Astrocyte of the cerebellum (primary cell): ENCODE results near the gene VPS35.

Source experiments
- DNase-seq: peaks from one replicate; pipeline ENCODE4 v3.0.0-alpha.2; 2011; ENCODE audit warnings: low read depth
- H3K4me3 ChIP-seq: 2 replicates; pipeline ENCODE4 v1.5.1; 2011; ENCODE audit warnings: mild to moderate bottlenecking, low read depth, low read length, moderate library complexity
- CTCF ChIP-seq: IDR thresholded peaks from 2 replicates; pipeline ENCODE4 v1.5.1; 2012; ENCODE audit warnings: low read length, low read depth, moderate library complexity, mild to moderate bottlenecking; ENCODE audit errors: missing control alignments
- in situ Hi-C: cut with HindIII; loops from 2 replicates; pipeline ENCODE4 v1.10.0; 2017; ENCODE audit warnings: low sequenced_read_pairs

Gene VPS35

GRCh38 chr16:46730801-46731690 lies 42.1 kb upstream of the VPS35 start:
- no peak overlapping the region for H3K4me3 ChIP-seq
- in situ Hi-C loops, result no loop called here
- no peak for DNase-seq
- TF ChIP-seq CTCF, result no peak

DNA sequence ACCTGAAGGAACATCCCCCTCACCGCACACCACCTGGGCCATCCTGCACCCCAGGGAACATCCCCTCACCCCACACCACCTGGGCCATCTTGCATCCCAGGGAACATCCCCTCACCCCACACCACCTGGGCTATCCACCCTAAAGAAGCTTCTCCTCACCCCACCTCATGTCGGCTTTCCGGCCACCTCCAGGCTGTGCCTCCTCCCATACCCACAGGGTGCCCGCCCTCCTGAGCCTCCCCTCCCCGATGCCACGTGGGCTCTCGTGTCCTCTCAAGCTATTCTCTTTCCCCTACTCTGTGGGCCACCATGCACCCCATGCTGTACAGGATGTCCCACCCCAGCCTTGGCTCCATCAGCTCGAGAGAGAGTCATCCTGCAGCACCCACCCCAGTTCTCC lies 41.1 kb upstream of the VPS35 start:
- in situ Hi-C loops, result no loop called here
- TF ChIP-seq CTCF, result no peak
- no peak for DNase-seq
- no peak overlapping the region for H3K4me3 ChIP-seq

- no peak for TF ChIP-seq CTCF
- in situ Hi-C loops, result no loop called here
- DNase-seq, result no peak
- no peak overlapping the region for H3K4me3 ChIP-seq
Measured at GRCh38 chr16:46729326-46729995, 40.5 kb upstream of the VPS35 start.

- in situ Hi-C loops, result no loop called here
- DNase-seq, result no peak
- no peak for TF ChIP-seq CTCF
Measured at GRCh38 chr16:46728806-46729205, 39.8 kb upstream of the VPS35 start.

DNA sequence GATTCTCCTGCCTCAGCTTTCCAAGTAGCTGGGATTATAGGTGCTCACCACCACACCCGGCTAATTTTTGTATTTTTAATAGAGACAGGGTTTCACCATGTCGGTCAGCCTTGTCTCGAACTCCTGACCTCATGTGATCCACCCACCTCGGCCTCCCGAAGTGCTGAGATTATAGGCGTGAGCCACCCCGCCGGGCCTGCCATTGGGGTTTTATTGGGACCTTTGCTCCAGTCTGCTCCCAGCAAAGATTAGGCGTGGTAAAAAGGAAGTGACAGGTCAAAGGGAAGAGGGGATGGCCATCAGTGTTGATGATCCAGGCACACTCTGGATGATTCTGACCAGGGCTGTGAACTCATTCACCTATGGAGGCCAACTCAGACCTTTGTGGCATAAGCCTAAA lies 38.7 kb upstream of the VPS35 start:
- TF ChIP-seq CTCF, result no peak
- no peak for DNase-seq
- in situ Hi-C loops, result no loop called here
- H3K4me3 ChIP-seq, result no peak overlapping the region

More at GRCh38 chr16:46728806-46729205, 39.8 kb upstream of the VPS35 start:
- no peak overlapping the region for H3K4me3 ChIP-seq

DNA sequence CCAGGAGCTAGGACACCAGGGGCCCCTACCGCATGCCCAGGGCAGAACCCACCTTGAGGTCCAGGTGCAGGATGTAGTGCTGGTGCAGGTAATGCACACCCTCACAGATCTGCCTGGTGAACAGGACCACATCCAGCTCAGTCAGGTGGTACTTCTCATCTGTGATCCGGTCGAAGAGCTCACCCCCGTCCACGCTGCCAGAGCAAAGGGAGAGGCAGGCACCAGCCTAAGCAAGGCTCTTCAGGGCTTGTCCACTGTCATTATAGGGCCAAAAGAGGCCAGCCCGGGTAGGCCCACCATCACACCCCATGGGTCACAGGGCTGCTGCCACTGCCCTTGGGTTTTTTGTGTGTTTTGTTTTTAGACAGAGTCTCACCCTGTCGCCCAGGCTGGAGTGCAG lies 38.2 kb upstream of the VPS35 start:
- no peak for TF ChIP-seq CTCF
- H3K4me3 ChIP-seq, result no peak overlapping the region
- in situ Hi-C loops, result no loop called here
- DNase-seq, result no peak
